SU-DHL-6 (cell line): ENCODE data around the gene EIF4B.

Experiments used
- CTCF ChIP-seq: fragments of 200-600 bp; sonication (generic); IDR thresholded peaks from one replicate; pipeline ENCODE4 v1.5.1; 2017; ENCODE audit warnings: antibody characterized with exemption, mild to moderate bottlenecking, low read length, moderate library complexity; ENCODE audit not compliant: insufficient read depth, poor library complexity, severe bottlenecking
- EZH2phosphoT487 ChIP-seq: fragments of 200-600 bp; sonication (generic), shearing (Covaris generic); conservative IDR thresholded peaks from 2 replicates; pipeline ENCODE4 v1.6.1; 2018; ENCODE audit warnings: mild to moderate bottlenecking, antibody characterized with exemption, low read length, moderate library complexity, mixed read lengths

- TF ChIP-seq CTCF (no peak), EZH2phosphoT487 (no peak)
These were observed 51.7 kb downstream of the EIF4B start for GRCh38 chr12:53057816-53058500.
